Urinary bladder (tissue), 4 donors: ENCODE results near the gene PTPRN2. TPM values are rescaled to one million over a fixed set of nuclear protein-coding genes. Genes with fewer than 3 reads are reported as not detected.

Experiments
- DNase-seq: peaks from one replicate; pipeline ENCODE4 v3.0.0-alpha.2; 2015; ENCODE audit errors: extremely low spot score
- H3K27ac ChIP-seq: one replicate; pipeline ENCODE4 v1.5.1; 2013; ENCODE audit warnings: low read depth, mild to moderate bottlenecking, moderate library complexity
- H3K36me3 ChIP-seq: one replicate; pipeline ENCODE4 v1.6.1; 2013; ENCODE audit warnings: mild to moderate bottlenecking, moderate library complexity; ENCODE audit not compliant: insufficient read depth
- H3K4me1 ChIP-seq: one replicate; pipeline ENCODE4 v1.6.1; 2013; ENCODE audit warnings: mild to moderate bottlenecking, moderate library complexity; ENCODE audit not compliant: insufficient read depth
- H3K4me3 ChIP-seq: one replicate; pipeline ENCODE4 v1.5.1; 2013; ENCODE audit warnings: low read depth, low read length
- WGBS: extraction: QIAGEN DNeasy Blood & Tissue Kit; methylation state at CpG from one replicate; pipeline ENCODE4 v1.1.7; 2013; 5-methylcytosine and 5-hydroxymethylcytosine counted together
- polyA plus RNA-seq: library from polyadenylated mRNA; stranded (reverse); fragments of 200-250 nt; gene quantifications from one replicate; pipeline ENCODE4 v1.2.3, GENCODE V29; 2013
- total RNA-seq: library from RNA; depleted of rRNA; stranded (reverse); fragments of >200 nt; gene quantifications from one replicate; pipeline ENCODE4 v1.2.3, GENCODE V29; 2014
- donor health status: healthy with polysubstance abuse.
- donor health status: healthy.

PTPRN2 gene
- total and polyA plus RNA-seq, 2 donors = 2.8 to 4.4 TPM

GRCh38 chr7:157884461-157885062, 703.1 kb downstream of the PTPRN2 start:
- Histone ChIP-seq H3K36me3 (no peaks in the 10 kb centered on the region), H3K27ac (no peak overlapping the region), H3K4me1 (no peaks in the 10 kb centered on the region), H3K4me3 (no peak overlapping the region)
- 85% methylated on average over 9 of the region's 9 CpGs for WGBS
- no peak for DNase-seq

GRCh38 chr7:157881048-157881771, 706.4 kb downstream of the PTPRN2 start:
- WGBS = 83% methylated on average over 8 of the region's 8 CpGs
- H3K4me1 ChIP-seq = no peaks in the 10 kb centered on the region
- no peak overlapping the region for H3K27ac ChIP-seq
- H3K4me3 ChIP-seq = no peak overlapping the region
- H3K36me3 ChIP-seq = no peaks in the 10 kb centered on the region
- no peak for DNase-seq

GRCh38 chr7:157879391-157879790, 708.2 kb downstream of the PTPRN2 start:
- no peak for DNase-seq
- no peaks in the 10 kb centered on the region for H3K4me1 ChIP-seq
- no peak overlapping the region for H3K27ac ChIP-seq
- 90% methylated on average over 10 of the region's 10 CpGs for WGBS
- H3K36me3 ChIP-seq = no peaks in the 10 kb centered on the region
- H3K4me3 ChIP-seq = no peak overlapping the region

- Histone ChIP-seq H3K4me3 (no peak overlapping the region), H3K4me1 (no peaks in the 10 kb centered on the region), H3K27ac (no peak overlapping the region), H3K36me3 (no peaks in the 10 kb centered on the region)
- no peak for DNase-seq
- 73% methylated on average over 31 of the region's 31 CpGs for WGBS
Observed at GRCh38 chr7:157877298-157878090, 710.1 kb downstream of the PTPRN2 start.

- H3K36me3 ChIP-seq = no peaks in the 10 kb centered on the region
- no peak overlapping the region for H3K27ac ChIP-seq
- no peaks in the 10 kb centered on the region for H3K4me1 ChIP-seq
- no peak for DNase-seq
- 73% methylated on average over 36 of the region's 36 CpGs for WGBS
- H3K4me3 ChIP-seq = no peak overlapping the region
Observed at GRCh38 chr7:157876469-157877285, 710.9 kb downstream of the PTPRN2 start.

GRCh38 chr7:157875230-157876179, 712.1 kb downstream of the PTPRN2 start:
- DNase-seq = no peak
- 23% methylated on average over 30 of the region's 30 CpGs for WGBS
- H3K4me3 ChIP-seq = no peak overlapping the region
- no peaks in the 10 kb centered on the region for H3K4me1 ChIP-seq
- H3K27ac ChIP-seq = no peak overlapping the region
- no peaks in the 10 kb centered on the region for H3K36me3 ChIP-seq

- Histone ChIP-seq H3K36me3 (no peaks in the 10 kb centered on the region), H3K4me1 (no peaks in the 10 kb centered on the region), H3K4me3 (no peak overlapping the region), H3K27ac (no peak overlapping the region)
- 60% methylated on average over 12 of the region's 12 CpGs for WGBS
- DNase-seq = no peak
Observed at GRCh38 chr7:157874870-157875229, 712.8 kb downstream of the PTPRN2 start.

GRCh38 chr7:157874208-157874816, 713.3 kb downstream of the PTPRN2 start:
- H3K36me3 ChIP-seq = no peaks in the 10 kb centered on the region
- whole genome bisulfite sequencing = 75% methylated on average over 14 of the region's 14 CpGs

GRCh38 chr7:157873664-157874063, 714.0 kb downstream of the PTPRN2 start:
- 70% methylated on average over 17 of the region's 17 CpGs for WGBS
- DNase-seq = no peak
- no peak overlapping the region for H3K4me3 ChIP-seq
- H3K36me3 ChIP-seq = no peaks in the 10 kb centered on the region
- no peaks in the 10 kb centered on the region for H3K4me1 ChIP-seq
- H3K27ac ChIP-seq = no peak overlapping the region

More at GRCh38 chr7:157874208-157874816, 713.3 kb downstream of the PTPRN2 start:
- Histone ChIP-seq H3K4me3 (no peak overlapping the region), H3K4me1 (no peaks in the 10 kb centered on the region), H3K27ac (no peak overlapping the region)
- no peak for DNase-seq

GRCh38 chr7:157873181-157873580, 714.4 kb downstream of the PTPRN2 start:
- Histone ChIP-seq H3K27ac (no peak overlapping the region), H3K4me3 (no peak overlapping the region), H3K4me1 (no peaks in the 10 kb centered on the region), H3K36me3 (no peaks in the 10 kb centered on the region)
- DNase-seq = no peak
- WGBS = 82% methylated on average over 30 of the region's 30 CpGs

GRCh38 chr7:157872447-157872846, 715.2 kb downstream of the PTPRN2 start:
- H3K4me1 ChIP-seq = no peaks in the 10 kb centered on the region
- H3K4me3 ChIP-seq = no peak overlapping the region
- no peak for DNase-seq
- 90% methylated on average over 12 of the region's 12 CpGs for WGBS
- no peaks in the 10 kb centered on the region for H3K36me3 ChIP-seq
- H3K27ac ChIP-seq = no peak overlapping the region

- 88% methylated on average over 4 of the region's 4 CpGs for WGBS
- H3K27ac ChIP-seq = no peak overlapping the region
- H3K36me3 ChIP-seq = no peaks in the 10 kb centered on the region
Observed at GRCh38 chr7:157871681-157872080, 715.9 kb downstream of the PTPRN2 start.

More at GRCh38 chr7:157871681-157872080, 715.9 kb downstream of the PTPRN2 start:
- no peaks in the 10 kb centered on the region for H3K4me1 ChIP-seq
- no peak for DNase-seq
- H3K4me3 ChIP-seq = no peak overlapping the region
